GM10248 (cell line): Measurements from ENCODE around the gene PLAAT2.
"Not testable (repeated sequence)": the region's sequence is repeated elsewhere in the genome, so short reads cannot be mapped to it uniquely, and the experiment has no call there.

Source experiments
- CTCF ChIA-PET: fragments of 300-600 bp; sonication (Branson Sonifier 250); formaldehyde crosslinking; extraction: SDS; loops from one replicate; lab custom pipeline; 2021; ENCODE audit warnings: antibody characterized with exemption; lab: Yijun Ruan, JAX
- POLR2A ChIA-PET: fragments of 350-650 bp; sonication (Branson Sonifier 250); formaldehyde crosslinking; extraction: SDS; loops from one replicate; lab custom pipeline; 2020; ENCODE audit warnings: antibody characterized with exemption; lab: Yijun Ruan, JAX
- DNase-seq: peaks from one replicate; pipeline ENCODE4 v3.0.0; 2012; ENCODE audit errors: extremely low spot score
- TF ChIP-seq, protein P1 (sequence below): IDR thresholded peaks from 2 replicates; pipeline ENCODE4 v1.5.1; 2012; ENCODE audit warnings: mild to moderate bottlenecking, low read depth; ENCODE audit errors: extremely low read depth, missing control alignments, control extremely low read depth

Gene PLAAT2

DNA sequence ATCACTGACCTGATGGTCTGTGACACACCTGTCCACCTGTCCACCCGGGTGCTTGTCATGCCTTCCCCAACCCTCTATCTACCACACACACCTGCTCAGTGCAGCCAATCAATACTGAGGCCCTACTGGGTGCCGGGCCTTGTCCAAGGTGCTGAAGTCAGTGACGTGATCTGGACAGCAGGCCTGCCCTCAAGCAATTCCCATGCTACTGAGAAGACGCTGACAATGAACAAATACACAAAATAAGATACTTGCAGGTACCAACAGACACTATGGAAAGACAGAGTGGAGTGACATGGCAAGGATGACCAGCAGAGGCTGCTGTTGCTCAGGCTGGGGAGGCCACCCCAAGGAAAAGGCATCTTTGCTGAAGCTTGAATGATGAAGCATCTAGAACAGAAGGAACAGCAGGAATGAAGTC, 29.8 kb upstream of the PLAAT2 start:
- DNase-seq = no peak

DNA sequence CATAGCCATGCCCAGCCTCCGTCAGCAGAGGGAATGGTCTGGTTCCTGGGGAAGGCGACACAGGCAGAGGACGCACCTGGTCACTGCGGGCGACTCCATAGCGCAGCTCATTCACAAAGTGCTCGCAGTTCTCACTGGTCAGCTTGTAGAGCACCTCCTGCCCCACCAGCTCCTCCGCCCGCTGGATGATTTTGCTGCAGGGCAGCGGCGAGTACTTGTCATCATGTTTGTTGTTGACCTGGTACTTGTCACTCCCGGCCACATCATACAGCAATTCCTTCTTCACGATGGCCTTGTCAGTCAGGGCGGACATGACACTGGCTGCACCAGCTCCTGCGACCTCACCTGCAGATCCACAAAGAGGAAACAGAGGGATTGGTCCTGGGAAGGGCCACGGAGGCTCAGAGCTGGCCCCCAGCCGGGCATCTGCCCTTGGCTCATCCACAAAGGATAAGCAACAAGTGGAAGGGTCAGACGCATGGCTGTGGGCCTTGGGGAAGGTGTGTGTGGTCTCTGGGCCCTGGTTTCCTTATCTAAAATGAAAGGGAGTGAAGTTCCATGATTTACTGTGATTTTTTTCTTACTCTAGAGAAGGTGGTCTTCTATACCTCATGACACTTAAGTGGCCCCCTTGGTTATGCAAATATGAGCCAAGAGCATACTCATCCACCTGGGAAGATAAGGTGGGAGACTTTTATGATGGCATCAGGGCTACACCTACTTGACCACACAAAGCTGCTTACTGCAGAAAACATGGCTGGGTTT, 27.0 kb upstream of the PLAAT2 start:
- CTCF ChIA-PET = interaction anchor here (1.5 kb wide), 1 partner anchor 12 kb away, joined by 3 read pairs; no protein-coding TSS in a partner anchor
- DNase-seq = no peak
- POLR2A ChIA-PET = no interaction called here
- TF ChIP-seq, protein P1, sequence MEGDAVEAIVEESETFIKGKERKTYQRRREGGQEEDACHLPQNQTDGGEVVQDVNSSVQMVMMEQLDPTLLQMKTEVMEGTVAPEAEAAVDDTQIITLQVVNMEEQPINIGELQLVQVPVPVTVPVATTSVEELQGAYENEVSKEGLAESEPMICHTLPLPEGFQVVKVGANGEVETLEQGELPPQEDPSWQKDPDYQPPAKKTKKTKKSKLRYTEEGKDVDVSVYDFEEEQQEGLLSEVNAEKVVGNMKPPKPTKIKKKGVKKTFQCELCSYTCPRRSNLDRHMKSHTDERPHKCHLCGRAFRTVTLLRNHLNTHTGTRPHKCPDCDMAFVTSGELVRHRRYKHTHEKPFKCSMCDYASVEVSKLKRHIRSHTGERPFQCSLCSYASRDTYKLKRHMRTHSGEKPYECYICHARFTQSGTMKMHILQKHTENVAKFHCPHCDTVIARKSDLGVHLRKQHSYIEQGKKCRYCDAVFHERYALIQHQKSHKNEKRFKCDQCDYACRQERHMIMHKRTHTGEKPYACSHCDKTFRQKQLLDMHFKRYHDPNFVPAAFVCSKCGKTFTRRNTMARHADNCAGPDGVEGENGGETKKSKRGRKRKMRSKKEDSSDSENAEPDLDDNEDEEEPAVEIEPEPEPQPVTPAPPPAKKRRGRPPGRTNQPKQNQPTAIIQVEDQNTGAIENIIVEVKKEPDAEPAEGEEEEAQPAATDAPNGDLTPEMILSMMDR = no peak

More for the DNA sequence above, 29.8 kb upstream of the PLAAT2 start:
- POLR2A ChIA-PET = no interaction called here
- CTCF ChIA-PET = interaction anchor here (0.7 to 2.6 kb wide), 4 partner anchors 8 to 36 kb away, joined by 3 to 9 read pairs (median 3); no protein-coding TSS in a partner anchor
- TF ChIP-seq, protein P1 = peak; percentile 63

DNA sequence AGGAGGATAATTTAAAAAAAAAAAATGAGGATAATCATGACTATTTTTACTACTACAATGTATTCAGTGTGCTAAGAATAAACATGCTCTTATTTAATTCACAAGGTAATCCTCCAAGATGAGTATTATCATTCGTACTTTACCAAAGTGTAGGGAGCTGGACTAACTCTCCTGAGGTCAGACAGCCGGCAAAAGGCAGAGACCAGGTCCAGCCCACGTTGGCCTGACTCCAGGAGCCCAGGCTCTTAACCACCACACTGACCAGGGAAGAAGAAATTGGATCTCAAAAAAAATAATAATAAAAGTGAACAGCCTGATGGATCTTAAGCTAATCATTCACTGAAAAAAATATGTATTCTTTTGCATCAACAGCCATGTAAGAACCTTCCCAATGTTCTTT, 25.8 kb upstream of the PLAAT2 start:
- POLR2A ChIA-PET = no interaction called here
- TF ChIP-seq, protein P1 = no peak
- CTCF ChIA-PET = interaction anchor here (0.7 to 1.1 kb wide), 2 partner anchors 12 to 52 kb away, joined by 3 read pairs; partner anchors contain the start of gene PLAAT4
- DNase-seq = no peak

DNA sequence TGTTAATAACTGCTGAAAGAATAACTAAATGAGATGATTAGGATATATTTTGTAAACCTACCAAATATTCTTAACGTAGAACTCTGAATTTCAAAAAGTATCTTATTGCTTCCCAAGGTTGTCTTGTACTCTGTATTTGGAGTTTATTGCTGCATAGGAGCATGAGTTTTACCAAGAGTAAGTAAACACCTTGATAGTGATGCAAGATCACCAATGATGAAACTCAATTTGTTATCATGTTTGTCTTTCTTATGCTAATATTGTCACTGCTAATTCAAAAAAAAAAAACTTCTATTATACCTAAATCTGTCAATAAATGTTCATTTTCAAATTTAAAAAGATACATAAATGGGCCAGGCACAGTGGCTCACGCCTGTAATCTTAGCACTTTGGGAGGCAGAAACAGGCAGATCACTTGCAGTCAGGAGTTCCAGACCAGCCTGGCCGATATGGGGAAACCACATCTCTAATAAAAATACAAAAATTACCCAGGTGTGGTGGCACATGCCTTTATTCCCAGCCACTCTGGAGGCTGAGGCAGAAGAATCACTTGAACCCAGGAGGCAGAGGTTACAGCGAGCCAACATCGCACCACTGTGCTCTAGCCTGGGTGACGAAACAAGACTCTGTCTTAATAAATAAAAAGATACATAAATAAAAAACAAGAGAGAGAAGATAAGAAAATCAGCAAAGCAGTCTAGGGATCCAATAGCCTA, 23.4 kb upstream of the PLAAT2 start:
- TF ChIP-seq, protein P1 = no peak
- no peak for DNase-seq
- ChIA-PET CTCF (no interaction called here), POLR2A (no interaction called here)

DNA sequence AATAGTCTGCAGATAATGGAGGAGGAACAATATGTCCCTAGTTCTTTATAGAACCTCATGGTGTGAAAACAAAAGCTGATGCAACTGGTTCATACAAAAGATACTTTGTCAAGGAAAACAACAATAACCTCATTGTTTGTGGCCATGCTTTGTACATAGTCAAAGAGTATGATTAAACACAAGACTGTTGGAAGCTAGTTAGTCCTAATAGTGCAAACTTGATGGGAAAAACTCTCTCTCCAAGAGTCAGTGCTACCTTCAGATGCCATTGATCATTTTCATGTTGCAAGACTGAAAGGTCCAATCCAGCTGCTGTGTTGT, 20.1 kb upstream of the PLAAT2 start:
- no peak for DNase-seq
- ChIA-PET POLR2A (no interaction called here), CTCF (interaction anchor here (0.9 to 3.2 kb wide), 4 partner anchors 8 to 26 kb away, joined by 3 to 9 read pairs (median 4); no protein-coding TSS in a partner anchor)
- TF ChIP-seq, protein P1 = no peak

DNA sequence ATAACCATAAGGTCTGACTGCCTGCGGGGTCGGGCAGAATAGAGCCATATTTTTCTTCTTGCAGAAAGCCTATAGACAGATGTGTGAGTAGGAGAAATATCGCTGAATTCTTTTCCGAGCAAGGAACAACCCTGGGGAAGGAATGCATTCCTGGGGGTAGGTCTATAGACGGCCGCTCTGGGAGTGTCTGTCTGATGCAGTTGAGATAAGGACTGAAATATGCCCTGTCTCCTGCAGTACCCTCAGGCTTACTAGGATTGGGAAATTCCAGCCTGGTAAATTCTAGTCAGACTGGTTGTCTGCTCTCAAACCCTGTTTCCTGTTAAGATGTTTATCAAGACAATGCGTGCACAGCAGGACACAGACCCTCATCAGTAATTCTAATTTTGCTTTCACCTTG, 18.0 kb upstream of the PLAAT2 start:
- DNase-seq, POLR2A ChIA-PET: not testable (repeated sequence)
- CTCF ChIA-PET = interaction anchor here (1.0 kb wide), 1 partner anchor 12 kb away, joined by 3 read pairs; no protein-coding TSS in a partner anchor

DNA sequence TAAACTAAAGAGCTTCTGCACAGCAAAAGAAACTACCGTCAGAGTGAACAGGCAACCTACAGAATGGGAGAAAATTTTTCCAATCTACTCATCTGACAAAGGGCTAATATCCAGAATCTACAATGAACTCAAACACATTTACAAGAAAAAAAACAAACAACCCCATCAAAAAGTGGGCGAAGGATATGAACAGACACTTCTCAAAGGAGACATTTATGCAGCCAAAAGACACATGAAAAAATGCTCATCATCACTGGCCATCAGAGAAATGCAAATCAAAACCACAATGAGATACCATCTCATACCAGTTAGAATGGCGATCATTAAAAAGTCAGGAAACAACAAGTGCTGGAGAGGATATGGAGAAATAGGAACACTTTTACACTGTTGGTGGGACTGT, 15.7 kb upstream of the PLAAT2 start:
- CTCF ChIA-PET, DNase-seq, POLR2A ChIA-PET: not testable (repeated sequence)
